HG03575 (cell line): Measurements from ENCODE around the gene CAPN5.

Source experiments
- ATAC-seq: cut with Tn5 transposase; IDR thresholded peaks from one replicate; pipeline ENCODE4 v1.9.1; 2021; ENCODE audit not compliant: unreplicated experiment, insufficient number of reproducible peaks, low FRiP score; ENCODE audit errors: extremely low read depth

The CAPN5 gene

DNA sequence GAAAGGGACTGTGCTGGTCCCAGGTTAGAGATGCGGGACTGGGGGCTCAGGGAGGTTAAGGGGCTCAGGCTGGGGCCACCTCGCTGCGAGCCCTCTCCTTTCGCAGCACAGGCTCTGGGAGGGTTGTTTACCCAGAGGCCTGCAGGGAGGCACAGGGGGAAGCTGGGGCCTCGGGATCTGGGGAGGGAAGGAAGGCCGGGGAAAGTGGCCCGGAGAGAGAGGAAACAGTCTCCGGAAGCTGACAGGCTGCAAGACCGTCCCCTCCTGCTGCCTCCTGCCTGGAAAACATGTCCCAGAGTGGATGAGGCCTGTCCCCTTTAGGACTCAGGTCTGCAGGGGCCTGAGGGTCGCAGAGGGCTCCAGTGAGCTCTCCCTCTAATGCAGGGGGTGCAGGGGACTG, 106.7 kb downstream of the CAPN5 start:
- no peak for ATAC-seq

DNA sequence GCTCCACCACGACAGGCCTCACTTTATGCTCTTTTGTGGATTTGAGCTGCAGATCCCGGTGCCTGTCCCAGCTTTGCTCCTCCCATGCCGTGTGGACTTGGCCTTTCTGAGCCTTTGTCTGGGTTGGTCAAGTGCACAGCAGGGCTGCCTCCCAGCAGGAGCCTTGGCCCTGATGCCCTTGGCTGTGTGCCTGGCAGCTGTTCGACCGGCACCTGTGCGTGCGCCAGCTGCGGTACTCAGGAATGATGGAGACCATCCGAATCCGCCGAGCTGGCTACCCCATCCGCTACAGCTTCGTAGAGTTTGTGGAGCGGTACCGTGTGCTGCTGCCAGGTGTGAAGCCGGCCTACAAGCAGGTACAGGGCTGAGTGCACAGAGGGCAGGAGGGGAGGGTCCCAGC, 107.8 kb downstream of the CAPN5 start:
- no peak for ATAC-seq

- ATAC-seq: no peak
Measured at GRCh38 chr11:77175021-77175842, 108.5 kb downstream of the CAPN5 start.
